Sigmoid colon (tissue), 3 donors: ENCODE measurements around the gene CDK13.

Experiments used
- CTCF ChIP-seq, 4 experiments: fragments of 450-650 bp in 3 of 4; fragments of 200-600 bp in 1 of 4; IDR thresholded peaks; one replicate each; pipeline ENCODE4 v1.5.1; 2016 to 2019; ENCODE audit warnings: antibody characterized with exemption in 4 of 4, mild to moderate bottlenecking in 3 of 4, moderate library complexity in 2 of 4
- POLR2A ChIP-seq, 2 donors: fragments of 450-650 bp; IDR thresholded peaks; one replicate each; pipeline ENCODE4 v1.6.1; 2016; ENCODE audit warnings: antibody characterized with exemption in 2 of 2, mild to moderate bottlenecking in 2 of 2, moderate library complexity in 2 of 2

- TF ChIP-seq CTCF (IDR thresholded peaks at IDR 0.05) (no peak), POLR2A (IDR thresholded peaks at IDR 0.05) (no peak)
Observed at GRCh38 chr7:39987641-39988347, 37.7 kb downstream of the CDK13 start.
